Middle frontal gyrus (tissue), 1 donor: ENCODE measurements around the gene PALMD.

Experiments used
- DNase-seq: peaks from one replicate; pipeline ENCODE4 v3.0.0-alpha.2; 2015; ENCODE audit warnings: low spot score; ENCODE audit errors: extremely low spot score

Gene PALMD

DNA sequence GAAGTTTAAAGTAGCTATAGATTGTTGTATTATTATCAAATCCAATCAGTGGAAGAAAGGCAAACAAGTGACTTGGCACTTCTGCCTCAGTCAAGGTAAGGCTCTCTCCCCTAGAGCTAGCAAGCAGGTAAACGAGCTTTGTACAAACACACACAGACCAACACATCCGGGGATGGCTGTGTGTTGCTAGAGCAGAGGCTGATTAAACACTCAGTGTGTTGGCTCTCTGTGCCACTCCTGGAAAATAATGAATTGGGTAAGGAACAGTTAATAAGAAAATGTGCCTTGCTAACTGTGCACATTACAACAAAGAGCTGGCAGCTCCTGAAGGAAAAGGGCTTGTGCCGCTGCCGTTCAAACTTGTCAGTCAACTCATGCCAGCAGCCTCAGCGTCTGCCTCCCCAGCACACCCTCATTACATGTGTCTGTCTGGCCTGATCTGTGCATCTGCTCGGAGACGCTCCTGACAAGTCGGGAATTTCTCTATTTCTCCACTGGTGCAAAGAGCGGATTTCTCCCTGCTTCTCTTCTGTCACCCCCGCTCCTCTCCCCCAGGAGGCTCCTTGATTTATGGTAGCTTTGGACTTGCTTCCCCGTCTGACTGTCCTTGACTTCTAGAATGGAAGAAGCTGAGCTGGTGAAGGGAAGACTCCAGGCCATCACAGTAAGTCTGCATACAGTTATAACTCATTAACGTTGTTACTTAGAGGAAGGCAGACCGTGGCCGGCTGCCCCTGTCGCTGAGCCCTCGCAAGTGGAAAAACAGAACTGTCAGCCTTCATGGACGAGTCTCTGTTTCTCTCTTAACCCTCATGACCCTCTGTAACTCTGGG is at the start of gene PALMD:
PALMD (plus strand) TSS at position 415 of the 833 bp plus-strand sequence; CDS start at position 620, 205 bp downstream.
- DNase-seq: no peak

GRCh38 chr1:99598738-99599411 is 47.0 kb upstream of the PALMD start:
- DNase-seq: no peak

- no peak for DNase-seq
These were observed 46.2 kb upstream of the PALMD start for GRCh38 chr1:99599678-99600175.

DNA sequence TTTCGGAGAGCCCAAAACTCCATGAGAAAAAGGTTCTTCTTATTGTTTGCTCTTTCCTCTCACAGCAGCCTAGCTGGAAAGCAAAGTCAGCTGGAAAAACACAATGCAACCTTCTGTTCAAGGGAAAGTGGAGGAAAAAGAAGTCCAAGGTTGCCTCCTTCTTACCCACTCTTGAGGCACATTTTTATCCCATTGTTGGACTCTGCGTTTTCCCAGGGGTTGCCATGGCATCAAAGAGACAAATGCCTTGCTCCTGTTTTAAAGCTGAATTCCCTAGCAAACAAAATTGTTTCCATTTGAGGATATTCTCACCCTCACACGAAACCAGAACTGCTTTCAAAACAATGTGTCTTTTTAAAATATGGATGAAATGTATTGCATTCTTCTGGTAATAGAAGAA is 45.1 kb upstream of the PALMD start:
- no peak for DNase-seq

GRCh38 chr1:99601208-99601607 is 44.7 kb upstream of the PALMD start:
- DNase-seq: no peak

DNA sequence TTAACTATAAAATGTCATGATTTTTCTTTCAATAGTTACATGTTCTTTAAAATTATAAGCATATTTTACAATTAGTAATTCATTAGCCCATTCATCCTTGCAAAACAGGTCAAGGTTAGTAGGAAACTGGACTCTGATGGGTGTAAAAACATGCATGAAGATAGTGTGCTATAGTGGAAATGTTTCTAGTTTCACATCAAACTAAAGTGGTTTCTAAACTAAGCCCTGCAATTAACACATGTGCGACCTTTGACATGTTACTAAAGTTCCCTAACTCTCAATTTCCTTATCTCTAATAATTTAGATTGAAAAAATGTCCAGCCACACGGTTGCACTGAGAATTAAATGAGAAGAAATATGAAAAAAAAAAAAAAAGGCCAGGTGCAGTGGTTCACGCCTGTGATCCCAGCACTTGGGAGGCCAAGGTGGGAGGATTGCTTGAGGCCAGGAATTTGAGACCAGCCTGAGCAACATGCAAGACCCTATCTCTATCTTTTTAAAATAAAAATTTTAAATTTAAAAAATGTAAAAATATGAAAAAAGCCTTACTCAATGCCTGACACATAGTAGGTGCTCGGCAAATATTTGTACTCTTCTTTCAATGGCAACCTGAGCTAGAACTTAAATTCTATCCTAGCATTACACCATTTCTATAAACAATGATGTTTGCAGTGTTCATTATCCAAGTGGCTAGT is 44.1 kb upstream of the PALMD start:
- DNase-seq: no peak

- no peak for DNase-seq
These were observed 43.4 kb upstream of the PALMD start for GRCh38 chr1:99602404-99602969.

DNA sequence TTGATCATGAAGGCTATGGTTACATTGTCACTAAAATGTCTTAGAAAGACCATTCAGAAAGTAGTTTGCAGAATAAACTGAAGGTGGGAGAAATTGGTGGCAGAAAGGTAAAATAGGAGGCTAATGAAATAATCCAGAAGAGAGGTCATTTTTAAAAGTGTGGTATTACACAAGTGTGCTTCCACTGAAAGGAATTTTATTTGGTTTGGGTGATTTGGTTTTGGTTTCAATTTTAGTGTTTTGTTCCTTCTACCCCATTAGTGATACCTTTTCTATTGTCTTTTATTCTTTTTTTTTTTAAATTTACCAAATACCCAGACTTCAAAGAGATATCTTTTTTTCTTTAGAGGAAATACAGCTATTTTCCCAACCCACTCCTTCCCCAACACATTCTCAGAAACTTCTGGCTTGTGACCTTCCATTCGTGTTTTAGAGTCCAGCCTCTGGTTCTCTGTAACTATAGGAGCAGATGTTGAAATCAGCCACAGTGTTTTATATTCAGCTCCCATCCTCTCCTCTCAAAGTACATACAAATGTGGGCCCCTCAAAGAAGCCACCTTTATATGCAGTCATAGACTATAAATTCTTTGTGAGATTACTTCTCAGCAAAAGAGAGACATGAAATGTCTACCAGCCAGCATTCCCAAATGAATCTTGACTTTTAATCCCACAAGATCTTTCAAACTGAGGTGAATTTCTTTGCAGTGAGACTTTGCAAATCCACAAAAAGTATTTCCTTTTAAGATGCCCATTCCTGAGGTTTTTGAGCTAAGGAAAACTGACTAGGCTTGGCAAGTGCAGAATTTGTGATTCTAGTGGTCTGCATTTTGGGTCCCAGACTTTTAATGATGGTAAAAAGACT is 42.0 kb upstream of the PALMD start:
- no peak for DNase-seq

DNA sequence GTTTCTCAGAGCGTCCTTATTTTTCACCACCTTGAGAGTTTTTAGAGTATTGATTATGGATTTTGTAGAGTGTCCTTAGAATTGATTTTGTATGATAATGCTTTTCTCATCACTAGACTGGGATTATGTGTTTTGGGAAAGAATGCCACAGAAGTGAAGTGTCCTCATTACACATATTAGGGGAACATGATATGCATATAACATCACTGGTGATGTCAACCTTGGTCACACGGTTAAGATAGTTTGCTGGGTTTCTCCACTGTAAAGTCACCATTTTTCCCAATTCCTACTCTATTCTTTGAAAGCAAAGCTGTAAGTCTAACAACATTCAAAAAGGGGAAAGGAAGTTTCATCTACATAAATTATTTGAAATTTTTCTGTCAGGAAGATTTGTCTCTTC is 39.6 kb upstream of the PALMD start:
- no peak for DNase-seq

GRCh38 chr1:99607590-99607989 is 38.3 kb upstream of the PALMD start:
- no peak for DNase-seq

- no peak for DNase-seq
These were observed 37.9 kb upstream of the PALMD start for GRCh38 chr1:99608058-99608457.

GRCh38 chr1:99613716-99614115 is 32.2 kb upstream of the PALMD start:
- DNase-seq: no peak

- no peak for DNase-seq
These were observed 31.2 kb upstream of the PALMD start for GRCh38 chr1:99614728-99615127.

DNA sequence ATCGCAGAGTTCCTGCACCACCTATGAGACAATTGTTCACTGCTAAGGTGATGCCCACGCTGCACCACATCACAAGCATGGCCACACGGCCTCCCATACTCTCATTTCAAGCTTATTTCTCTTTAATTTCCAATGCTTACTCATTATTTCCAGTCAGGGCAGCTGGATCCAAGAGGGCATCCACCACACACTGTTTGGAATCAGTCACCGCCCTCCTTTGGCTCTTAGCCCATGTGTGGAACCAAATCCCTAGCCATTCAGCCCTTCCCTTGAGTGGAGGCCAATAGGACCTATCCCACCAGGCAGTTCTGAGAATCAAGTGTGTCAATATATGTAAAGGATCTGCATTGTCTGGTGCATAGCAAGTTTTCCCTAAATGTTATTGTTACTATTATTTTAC is 26.3 kb upstream of the PALMD start:
- no peak for DNase-seq

DNA sequence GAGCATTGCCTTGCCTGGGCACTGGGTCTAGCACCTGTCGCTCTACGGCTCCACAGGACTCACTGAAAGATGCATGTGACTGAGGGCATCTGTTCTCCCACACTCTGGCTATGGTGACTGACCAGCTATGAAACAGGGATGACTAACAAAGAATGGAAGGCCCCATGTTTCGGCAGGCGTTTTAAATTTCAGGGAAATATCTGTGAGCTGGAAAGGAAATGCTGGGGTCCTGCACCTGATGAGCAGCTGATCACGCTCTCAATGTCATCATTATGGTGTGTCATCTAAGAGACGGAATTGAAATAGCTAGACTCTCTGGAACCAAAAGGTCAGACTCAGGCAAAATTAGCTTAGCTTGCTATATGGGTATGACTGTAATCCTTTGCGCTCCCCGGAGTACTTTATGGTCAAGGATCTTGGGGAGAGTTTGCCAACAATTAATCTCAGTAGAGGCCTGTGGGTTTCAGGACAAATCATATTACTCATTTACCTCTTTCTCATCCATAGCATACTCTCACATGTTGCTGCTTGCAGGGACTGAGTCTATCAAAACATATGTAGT is 24.5 kb upstream of the PALMD start:
- no peak for DNase-seq

- no peak for DNase-seq
These were observed 23.1 kb upstream of the PALMD start for GRCh38 chr1:99622702-99623347.

GRCh38 chr1:99623554-99623953 is 22.4 kb upstream of the PALMD start:
- DNase-seq: no peak

- no peak for DNase-seq
These were observed 18.3 kb upstream of the PALMD start for GRCh38 chr1:99627615-99628014.

GRCh38 chr1:99629164-99629563 is 16.7 kb upstream of the PALMD start:
- DNase-seq: no peak
